SU-DHL-6 (cell line): ENCODE data around the gene MPZL1.

Source experiments
- EZH2phosphoT487 ChIP-seq: fragments of 200-600 bp; sonication (generic), shearing (Covaris generic); conservative IDR thresholded peaks from 2 replicates; pipeline ENCODE4 v1.6.1; 2018; ENCODE audit warnings: mild to moderate bottlenecking, antibody characterized with exemption, low read length, moderate library complexity, mixed read lengths
- TF ChIP-seq, protein P1 (sequence below): fragments of 200-600 bp; sonication (generic); IDR thresholded peaks from one replicate; pipeline ENCODE4 v1.5.1; 2017; ENCODE audit warnings: antibody characterized with exemption, mild to moderate bottlenecking, low read length, moderate library complexity; ENCODE audit not compliant: insufficient read depth, poor library complexity, severe bottlenecking

- TF ChIP-seq, protein P1, sequence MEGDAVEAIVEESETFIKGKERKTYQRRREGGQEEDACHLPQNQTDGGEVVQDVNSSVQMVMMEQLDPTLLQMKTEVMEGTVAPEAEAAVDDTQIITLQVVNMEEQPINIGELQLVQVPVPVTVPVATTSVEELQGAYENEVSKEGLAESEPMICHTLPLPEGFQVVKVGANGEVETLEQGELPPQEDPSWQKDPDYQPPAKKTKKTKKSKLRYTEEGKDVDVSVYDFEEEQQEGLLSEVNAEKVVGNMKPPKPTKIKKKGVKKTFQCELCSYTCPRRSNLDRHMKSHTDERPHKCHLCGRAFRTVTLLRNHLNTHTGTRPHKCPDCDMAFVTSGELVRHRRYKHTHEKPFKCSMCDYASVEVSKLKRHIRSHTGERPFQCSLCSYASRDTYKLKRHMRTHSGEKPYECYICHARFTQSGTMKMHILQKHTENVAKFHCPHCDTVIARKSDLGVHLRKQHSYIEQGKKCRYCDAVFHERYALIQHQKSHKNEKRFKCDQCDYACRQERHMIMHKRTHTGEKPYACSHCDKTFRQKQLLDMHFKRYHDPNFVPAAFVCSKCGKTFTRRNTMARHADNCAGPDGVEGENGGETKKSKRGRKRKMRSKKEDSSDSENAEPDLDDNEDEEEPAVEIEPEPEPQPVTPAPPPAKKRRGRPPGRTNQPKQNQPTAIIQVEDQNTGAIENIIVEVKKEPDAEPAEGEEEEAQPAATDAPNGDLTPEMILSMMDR = no peak
- no peak for TF ChIP-seq EZH2phosphoT487
Measured at GRCh38 chr1:167734841-167735240, 13.1 kb downstream of the MPZL1 start.
